ENCODE results near the gene FAM227B.
"Not testable (repeated sequence)": the region's sequence is repeated elsewhere in the genome, so short reads cannot be mapped to it uniquely, and the experiment has no call there.

FAM227B gene

DNA sequence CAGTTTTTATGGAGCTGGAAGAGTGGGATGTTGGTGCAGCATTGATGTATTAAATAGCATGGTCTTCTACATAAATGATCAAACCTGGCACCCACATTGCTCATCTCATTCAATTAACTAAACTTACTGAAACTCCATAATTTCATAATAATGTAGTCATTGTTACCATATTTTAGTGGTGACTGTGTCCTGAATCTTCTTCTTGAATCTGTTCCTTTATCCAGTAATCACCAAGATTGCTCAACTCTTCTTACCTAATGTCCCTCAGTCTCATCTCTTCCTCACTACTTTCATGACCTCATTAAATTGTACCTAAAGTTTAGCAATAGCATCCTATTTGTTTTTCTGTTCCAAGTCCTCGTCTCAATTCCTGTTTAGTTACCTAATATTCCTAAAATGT is 127.8 kb downstream of the FAM227B start:
- FAIRE-seq, result no peak

DNA sequence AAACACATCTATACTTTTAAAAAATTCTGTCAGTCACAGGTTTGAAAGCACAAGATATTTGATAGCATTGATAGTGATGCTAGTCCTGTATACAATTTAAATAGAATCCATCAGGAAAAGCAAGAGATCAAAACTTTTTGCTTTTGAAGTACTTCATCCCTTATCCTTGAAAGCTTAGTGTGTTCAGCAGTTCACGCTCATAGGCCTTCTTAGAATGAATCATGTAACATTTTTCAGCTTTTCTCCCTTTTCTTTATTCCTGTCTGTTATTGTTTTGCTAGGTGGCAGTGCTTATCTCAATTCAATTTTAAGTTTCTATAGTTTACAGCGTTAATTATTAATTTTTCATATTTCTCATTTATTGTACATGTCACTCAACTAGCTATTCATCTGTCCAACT is 128.5 kb downstream of the FAM227B start:
- FAIRE-seq, result no peak

DNA sequence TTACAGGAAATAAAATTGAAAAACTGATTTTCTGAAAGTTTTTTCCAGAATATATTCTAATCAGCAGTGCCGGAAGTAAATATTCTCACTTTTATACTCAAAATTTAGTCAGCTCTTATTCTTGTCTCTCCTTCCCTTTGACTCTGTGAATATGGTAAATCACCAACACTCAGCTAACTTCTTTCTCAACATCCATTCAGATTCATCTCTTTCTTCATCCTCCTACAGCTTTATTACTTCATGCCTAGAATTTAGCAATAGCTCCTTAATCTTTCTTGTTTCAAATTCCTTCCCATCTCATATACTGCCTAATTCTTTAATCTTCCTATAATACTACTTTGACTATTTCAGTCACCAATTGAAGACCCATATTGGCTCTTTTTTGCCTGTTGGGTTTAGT is 129.7 kb downstream of the FAM227B start:
- no peak for FAIRE-seq

DNA sequence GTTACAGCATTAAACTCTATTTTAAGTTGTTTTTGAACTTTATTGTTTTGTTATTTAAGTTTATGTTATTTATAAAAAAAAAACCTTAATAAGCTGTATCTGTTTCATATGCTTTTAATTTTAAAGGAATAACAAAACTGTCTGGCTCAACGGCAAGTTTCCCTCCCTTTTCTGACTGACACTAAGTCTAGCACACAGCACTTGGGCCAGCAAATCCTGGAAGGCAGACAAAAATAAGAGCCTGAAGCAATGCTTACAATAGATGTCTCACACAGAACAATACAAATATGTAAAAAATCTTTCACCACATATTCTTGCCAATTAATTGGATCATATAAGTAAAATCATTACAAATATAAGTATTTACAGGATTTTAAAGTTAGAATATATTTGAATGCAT is 135.2 kb downstream of the FAM227B start:
- FAIRE-seq, result not testable (repeated sequence)

DNA sequence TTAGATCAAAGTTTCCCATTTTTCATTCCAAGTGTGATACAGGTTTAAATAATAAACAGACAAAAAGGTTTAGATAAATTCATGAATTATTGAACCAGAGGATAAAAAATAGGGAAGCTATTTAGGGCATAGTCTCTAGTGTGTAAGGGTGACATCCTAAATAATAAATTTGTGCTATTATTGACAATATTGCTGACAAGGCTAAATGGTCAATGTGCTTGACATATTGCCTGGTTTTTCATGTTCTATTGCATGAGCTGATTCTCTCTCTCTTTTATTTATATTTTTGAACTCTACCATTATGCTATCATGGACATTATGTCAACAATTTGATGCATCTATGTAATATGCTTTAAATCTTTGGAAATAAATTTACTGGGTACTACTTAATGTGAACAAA is 141.6 kb downstream of the FAM227B start:
- not testable (repeated sequence) for FAIRE-seq

DNA sequence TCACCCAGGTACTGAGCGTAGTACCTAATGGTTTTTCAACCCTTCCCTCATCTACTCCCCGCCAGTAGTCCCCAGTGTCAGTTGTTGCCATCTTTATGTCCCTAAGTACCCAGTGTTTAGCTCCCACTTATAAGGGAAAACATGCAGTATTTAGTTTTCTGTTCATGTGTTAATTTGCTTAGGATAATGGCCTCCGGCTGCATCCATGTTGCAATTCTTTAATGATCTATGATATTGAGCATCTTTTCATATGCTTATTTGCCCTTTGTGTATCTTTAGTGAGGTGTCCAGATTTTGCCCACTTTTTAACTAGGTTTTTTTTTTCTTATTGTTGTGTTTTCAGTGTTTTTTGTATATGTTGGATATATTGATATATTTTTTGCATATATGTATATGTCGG is 142.6 kb downstream of the FAM227B start:
- FAIRE-seq, result not testable (repeated sequence)

DNA sequence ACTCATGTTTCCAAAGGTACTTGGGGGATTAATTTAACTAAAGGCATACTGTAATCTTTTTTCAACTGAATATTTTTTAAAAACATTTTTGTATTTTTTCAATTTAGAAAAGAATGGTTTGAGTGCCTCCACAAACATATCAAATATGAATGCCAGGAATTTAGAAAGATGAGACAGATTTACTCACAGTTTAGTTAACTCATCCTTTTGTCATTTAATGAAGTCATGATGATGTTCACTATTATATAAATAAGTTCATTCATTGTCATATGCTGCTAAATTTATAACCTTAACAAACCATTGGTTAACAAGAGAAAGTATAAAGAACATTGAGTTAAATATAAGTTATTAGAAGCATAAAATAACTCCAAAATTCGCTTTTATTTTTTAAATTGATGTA is 147.6 kb downstream of the FAM227B start:
- no peak for FAIRE-seq

DNA sequence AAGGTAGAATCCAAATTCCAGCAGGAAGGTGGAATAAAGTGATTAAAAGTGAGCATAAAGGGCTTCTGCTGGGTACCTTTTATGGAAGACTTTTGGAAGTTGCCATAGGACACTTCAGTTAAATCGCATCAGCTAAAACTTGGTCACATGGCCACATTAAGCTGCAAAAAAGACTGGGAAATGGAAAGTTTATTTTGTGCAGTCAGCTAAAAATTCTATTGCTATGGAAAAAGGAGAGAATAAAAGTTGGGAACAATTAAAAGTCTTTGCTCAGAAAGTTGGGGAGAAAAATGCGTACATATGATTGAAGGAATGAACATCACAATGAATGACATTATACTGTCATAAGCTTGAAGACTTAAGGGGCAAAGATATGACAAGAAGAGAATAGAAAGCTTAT is 148.3 kb downstream of the FAM227B start:
- no peak for FAIRE-seq

DNA sequence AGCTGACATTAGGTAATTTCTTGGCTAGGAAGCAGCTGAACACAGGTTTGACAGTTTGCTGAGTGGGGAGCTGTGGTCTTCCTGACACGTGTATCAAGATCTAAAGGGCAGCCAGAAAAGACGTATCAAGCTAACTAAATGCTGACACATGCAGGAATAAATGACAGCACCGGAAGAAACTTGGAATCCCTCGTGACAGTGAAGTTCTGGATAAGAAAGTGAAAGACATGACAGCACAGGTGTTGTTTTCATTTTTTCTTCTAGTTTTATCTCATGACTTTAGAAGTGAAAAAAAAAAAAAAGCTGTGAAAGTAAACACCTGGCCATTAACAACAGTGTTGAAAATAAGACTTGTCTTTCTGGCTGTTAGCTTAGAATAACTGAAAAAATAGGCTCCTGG is 148.9 kb downstream of the FAM227B start:
- no peak for FAIRE-seq

DNA sequence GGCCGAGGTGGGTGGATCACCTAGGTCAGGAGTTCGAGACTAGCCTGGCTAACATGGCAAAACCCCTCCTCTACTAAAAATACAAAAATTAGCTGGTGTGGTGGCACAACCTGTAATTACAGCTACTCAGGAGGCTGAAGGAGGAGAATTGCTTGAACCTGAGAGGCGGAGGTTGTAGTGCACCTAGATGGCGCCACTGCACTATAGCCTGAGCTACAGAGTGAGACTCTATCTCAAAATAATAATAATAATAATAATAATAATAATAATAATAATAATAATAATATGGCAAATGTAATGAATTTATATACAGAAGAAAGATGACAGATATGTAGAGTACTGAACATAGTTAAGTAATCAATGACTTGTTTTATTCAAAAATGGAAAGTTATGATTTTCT is 149.4 kb downstream of the FAM227B start:
- FAIRE-seq, result not testable (repeated sequence)

DNA sequence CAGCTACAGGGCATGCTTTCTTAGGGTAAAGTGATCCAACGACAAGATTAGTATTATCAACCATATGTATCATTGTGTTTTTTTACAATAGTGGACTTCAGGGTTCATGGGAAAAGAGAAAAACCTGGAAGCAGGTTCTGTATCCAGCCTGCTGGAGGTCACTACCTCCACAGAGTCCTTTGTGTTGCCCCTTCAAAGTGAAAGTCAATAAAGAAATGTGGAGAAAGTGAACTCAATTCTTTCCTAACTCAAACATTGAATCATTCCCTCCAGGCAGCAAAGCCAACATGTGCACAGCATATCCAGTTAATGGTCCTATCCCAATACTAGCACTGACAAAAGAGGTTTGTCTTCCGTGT is 152.2 kb downstream of the FAM227B start:
- no peak for FAIRE-seq

DNA sequence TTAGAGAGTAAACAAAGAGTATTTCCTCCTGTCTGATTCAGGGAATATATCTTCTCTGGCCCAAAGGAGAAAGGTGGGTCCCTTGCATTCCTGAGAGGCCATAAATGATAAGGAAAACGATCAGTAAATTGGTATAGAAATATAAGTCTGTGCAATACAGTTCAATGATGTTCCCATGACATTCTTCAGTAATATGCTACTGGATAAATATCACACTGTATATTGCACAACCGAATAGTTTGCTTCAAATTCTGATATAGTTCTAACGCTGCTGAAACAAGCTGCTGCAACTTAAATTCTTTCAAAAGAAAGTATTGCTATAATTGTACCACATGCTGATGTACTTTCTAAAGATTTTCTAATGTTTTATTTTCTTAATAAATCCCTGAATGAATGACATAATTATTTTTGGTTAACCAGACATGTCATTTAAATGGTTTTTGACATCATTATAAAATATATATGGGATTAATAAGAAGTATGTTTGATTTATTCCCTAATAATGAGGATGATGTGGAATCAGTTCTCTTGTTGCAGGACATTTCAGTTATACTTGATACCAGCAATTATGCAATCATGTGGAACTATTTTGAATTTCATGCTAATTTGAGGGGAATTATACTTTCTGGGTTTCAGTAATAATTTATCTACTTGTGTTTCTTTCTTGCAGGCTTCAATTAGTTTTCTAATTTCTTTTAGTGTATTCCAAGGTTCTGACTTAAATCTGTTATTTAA is 152.7 kb downstream of the FAM227B start:
- FAIRE-seq, result no peak

DNA sequence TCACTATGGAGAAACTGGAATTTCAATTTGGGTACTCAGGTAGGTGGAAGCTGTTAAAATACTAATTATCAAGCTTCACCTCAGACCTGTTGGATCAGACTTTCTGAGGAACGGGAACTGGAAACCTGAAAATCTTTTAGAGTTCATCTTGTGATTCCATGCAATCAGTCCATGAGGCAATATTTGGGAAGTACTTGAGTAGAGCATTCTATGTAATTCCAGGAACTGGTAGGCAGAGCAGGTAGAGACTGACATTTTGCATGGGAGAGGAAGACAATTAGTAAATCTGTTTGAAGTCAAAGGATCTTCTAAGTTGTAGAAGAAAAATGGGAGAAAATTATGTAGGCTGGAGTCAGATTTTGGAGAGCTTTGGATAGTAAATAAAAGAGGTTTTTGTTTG is 154.5 kb downstream of the FAM227B start:
- FAIRE-seq, result no peak

DNA sequence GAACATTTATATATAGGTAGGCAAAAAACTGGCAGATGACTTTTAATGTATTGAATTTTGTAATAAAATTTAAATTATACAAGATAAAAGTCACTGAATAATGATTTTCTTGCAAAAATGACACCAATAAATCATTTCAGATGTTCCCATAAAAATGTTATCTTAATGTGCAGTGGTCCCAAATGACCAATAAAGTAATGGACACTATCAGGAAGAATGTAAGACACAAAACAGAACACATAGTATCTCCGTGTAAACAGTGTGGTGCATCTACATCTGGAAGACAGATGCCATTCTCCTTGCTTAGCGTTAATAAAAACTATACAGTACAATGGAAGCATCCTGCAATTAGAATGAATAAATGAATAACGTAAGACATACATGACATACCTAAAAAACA is 156.1 kb downstream of the FAM227B start:
- no peak for FAIRE-seq

DNA sequence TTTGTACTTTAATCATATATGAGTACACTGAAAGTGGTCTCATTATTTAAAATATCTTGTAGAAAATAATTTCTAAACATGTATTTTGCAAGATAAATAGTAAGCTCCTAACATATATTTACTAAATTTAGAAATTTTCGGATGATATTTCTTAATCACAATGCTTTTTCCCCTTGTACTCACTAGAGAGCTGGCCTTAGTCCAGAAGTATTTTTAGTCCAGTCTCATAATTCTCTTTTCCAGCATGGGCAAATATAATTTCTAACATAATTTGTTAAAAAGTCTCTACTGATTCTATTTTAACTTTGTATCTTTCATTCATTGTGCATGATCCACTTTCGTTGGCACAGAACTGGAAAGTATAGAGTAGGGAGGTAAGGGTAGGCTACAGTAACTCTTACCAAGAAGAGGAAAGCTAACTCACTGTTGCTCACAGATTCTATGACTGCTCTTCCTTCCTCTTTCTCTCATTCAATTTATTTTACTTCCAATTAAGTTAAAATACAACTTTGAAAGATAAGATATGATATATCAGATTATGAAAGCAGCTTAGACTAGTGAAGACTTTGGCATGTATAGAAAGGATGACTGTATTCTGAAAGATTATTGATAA is 158.3 kb downstream of the FAM227B start:
- no peak for FAIRE-seq

DNA sequence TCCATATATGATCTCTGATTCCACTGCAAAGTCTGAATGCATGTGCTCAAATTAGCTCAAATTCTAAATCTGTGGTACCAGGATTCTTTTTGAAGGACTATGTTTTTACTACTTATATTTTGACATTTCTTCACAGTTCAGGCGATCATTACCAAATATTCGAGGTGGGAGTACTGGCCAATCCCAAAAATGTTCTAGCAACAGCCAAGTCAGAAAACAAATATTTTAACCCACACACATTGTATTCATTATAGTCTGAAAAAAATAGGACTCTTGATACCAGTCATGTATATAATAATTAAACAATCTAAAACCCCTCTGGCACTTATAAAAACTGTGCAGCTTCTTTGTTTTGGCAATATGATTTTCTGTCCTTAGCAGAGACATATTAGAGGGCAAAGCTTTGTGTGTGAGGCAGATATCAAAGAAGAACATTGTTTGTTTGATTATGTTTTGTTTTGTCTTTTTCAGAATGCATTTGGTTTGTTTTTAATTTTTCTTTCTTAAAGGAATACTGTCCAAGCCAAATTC is 160.1 kb downstream of the FAM227B start:
- no peak for FAIRE-seq

DNA sequence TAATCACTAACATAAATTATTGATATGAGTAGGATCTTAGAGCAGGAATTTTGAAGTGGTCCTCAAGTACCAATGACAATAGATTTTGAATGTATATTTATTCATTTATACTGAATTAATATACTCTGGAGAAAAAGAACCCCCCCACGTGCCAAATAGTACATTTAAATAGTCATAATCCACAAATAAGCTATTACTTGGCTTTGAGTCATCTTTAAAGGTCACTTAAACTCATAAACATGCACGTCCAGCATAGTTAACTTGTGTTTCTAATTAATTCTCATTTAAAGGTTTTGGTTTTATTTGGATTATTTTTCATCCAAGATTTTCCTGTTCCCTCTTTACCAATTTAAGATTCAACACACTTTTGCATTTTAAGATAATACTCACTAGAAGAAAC is 162.5 kb downstream of the FAM227B start:
- no peak for FAIRE-seq

DNA sequence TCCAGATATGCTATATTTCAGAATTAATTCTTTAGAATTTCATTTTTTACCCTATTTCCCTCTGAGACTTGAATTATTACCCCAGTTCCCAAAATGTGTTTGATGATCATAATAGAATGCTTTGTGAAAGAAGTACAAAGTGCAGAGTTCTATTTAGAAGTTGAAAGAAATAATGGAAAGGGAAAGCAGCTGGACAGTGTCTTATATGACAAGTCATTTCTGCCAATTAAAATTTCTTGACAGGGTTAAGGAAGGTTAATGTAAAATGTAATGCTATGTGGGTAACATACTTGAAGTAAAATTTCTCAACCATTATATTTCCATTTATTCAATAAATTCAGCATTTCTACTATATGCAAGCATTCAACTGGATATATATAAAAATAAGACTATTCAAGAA is 164.5 kb downstream of the FAM227B start:
- FAIRE-seq, result no peak

DNA sequence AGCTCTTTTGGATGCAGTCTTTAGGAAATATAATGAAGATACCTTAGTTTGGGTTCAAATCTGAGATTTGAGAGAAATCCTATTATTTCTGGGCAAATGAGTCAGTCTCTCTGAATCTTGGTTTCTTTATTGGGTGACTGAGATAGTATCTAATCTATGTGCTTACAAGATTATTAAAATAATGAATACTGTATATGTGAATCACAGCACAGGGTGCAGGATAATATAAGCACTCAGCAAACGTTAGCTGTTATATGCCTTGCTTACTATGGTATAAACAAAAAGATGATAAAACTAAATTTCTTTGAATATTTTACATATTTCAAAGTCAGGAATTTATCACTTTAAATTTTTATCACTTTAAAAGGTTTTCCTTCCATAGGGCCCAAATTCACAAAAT is 168.0 kb downstream of the FAM227B start:
- no peak for FAIRE-seq

DNA sequence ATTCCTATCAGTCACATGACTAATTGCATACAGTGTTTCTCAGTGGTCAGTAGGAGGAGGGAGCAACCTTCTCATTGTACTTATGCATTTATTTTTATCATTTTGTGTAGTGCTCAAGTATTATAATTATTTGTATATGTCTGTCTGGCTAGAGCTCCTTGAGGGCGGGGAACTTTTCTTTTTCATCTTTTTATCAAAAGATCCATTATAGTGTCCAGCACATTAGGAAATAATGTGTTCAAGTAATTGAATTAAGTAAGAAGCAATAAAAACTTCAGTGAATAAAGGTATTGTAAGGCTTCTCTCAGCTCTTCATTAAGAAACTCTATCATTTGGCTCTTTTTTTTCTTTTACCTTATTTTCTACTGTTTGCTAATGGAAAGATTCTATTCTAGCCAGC is 178.8 kb downstream of the FAM227B start:
- no peak for FAIRE-seq

DNA sequence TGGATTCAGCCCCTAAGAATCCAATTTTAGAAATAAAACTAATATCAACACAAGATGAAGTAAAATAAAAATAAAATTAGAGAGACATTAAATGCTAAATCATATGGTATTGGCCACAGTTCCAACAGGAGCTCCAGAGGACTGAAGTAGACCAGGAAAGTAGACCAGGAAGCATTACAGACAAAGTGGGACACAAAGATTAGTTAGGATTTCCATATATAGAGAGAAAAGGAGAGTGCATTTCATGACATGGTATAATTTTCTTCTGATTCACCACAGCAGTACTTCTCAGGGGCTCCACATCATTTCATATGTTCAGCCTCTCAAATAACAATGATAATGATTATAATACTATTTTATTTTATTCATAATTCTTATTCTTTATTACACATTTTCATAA is 179.3 kb downstream of the FAM227B start:
- FAIRE-seq, result no peak

DNA sequence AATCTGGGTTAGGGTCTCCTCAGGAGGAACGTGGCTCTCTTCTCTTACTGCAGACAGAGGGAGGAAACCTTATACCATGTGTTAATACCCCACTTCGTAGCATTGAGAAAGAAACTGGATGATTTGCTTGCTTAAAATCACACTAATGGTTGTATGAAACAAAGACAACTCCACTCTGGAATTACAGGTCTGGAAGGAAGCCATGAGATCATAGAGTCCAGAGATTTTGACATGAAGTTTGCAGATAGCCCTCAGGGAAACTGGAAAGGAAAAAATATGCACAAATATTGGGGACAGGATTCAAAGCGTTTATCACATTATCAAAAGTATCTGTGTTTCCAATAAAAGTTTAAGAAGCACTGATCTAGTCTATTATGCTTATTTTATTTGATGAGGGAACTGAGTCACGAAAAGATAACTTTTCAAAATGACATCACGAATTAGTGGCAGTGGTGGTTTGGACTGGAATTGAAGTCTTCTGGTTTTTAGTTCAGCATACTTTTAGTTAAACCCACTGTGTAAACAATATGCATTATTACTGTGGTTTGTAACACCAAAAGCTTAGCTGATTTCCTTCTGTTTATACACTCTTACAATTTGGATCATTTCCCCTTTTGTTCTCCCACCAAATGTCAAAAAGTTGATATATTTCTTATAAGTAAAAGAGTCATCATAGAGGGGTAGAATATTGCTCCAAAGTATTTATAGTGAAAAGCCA is 180.8 kb downstream of the FAM227B start:
- no peak for FAIRE-seq

DNA sequence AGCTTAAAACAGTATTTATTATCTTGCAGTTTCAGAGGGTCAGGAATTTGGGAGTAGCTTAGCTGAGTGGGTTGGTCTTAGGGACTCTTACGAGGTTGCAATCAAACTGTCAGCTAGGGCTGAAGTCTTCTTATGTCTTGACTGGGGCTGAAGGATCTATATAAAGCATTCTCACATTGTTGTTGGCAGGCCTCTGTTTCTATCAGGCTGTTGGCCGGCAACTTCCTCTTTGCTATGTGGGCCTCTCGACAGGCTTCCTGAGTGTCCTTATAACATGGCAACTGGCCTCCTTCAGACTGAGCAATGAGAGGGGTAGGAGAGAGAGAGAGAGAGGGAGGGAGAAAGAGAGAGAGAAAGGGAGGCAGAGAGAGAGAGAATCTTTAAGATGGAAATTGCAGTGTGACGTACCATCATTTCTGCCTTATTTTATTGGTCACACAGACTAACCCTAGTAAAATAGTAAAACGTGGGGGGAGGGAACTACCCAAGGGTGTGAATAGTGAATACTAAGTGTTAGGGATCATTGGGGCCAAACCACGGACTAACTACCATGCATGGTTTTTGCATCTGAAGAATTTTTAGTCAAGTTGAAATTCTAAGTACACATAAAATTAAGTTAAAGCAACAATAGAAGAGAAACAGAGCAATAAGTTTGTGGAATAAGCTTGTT is 181.5 kb downstream of the FAM227B start:
- no peak for FAIRE-seq
